H1 (cell line): Measurements from ENCODE around the gene PRKACA. TPM values are rescaled to one million over a fixed set of nuclear protein-coding genes. Genes with fewer than 3 reads are reported as not detected.
"Not testable (repeated sequence)": the region's sequence is repeated elsewhere in the genome, so short reads cannot be mapped to it uniquely, and the experiment has no call there.

Experiments
- CTCF ChIA-PET: fragments of 300-600 bp; sonication (Branson Sonifier 250); formaldehyde crosslinking; loops from one replicate; lab custom pipeline; 2021; ENCODE audit not compliant: partially characterized antibody; lab: Charles Lee
- POLR2A ChIA-PET: fragments of 300-600 bp; sonication (Branson Sonifier 250); formaldehyde crosslinking; loops from one replicate; lab custom pipeline; 2021; ENCODE audit warnings: inconsistent platforms; ENCODE audit not compliant: partially characterized antibody; lab: Charles Lee
- DNase-seq, 2 experiments: peaks; one replicate each; pipeline versions ENCODE4 v3.0.0 to v3.0.0-alpha.2; 2010 to 2022; ENCODE audit warnings: low spot score in 2 of 2, low read depth in 1 of 2, mixed read lengths in 1 of 2
- FAIRE-seq: peaks from 2 replicates; lab custom pipeline; 2011; peaks lifted over from hg19 to GRCh38; lab: Jason Lieb, UNC
- H2AFZ ChIP-seq: 2 replicates; pipeline ENCODE4 v1.8.1; 2012; ENCODE audit warnings: low read length, inconsistent platforms
- H2AK5ac ChIP-seq: 2 replicates; pipeline ENCODE4 v1.6.1; 2013; ENCODE audit warnings: low read depth, low read length
- H2BK120ac ChIP-seq: replicated peaks from 2 replicates; pipeline ENCODE3; 2013; ENCODE audit warnings: low read depth, low read length, inconsistent platforms
- H2BK12ac ChIP-seq: 2 replicates; pipeline ENCODE4 v1.6.1; 2013; ENCODE audit warnings: low read depth, low read length
- H2BK15ac ChIP-seq: 2 replicates; pipeline ENCODE4 v1.6.1; 2013; ENCODE audit warnings: low read length
- H2BK20ac ChIP-seq: 2 replicates; pipeline ENCODE4 v1.6.1; 2013; ENCODE audit warnings: low read length
- H2BK5ac ChIP-seq: 2 replicates; pipeline ENCODE4 v1.6.1; 2013; ENCODE audit warnings: low read depth, low read length
- H3K14ac ChIP-seq: 2 replicates; pipeline ENCODE4 v1.6.1; 2013; ENCODE audit warnings: inconsistent platforms; ENCODE audit not compliant: insufficient read length
- H3K18ac ChIP-seq: 2 replicates; pipeline ENCODE4 v1.6.1; 2013; ENCODE audit warnings: low read length; ENCODE audit errors: extremely low read depth
- H3K23ac ChIP-seq: 2 replicates; pipeline ENCODE4 v1.6.1; 2013; ENCODE audit warnings: inconsistent platforms; ENCODE audit not compliant: insufficient read length
- H3K23me2 ChIP-seq: 2 replicates; pipeline ENCODE4 v1.6.1; 2013; ENCODE audit warnings: low read depth, low read length
- H3K27ac ChIP-seq: 2 replicates; pipeline ENCODE4 v1.6.1; 2011; ENCODE audit warnings: low read depth, low read length, inconsistent platforms
- H3K27me3 ChIP-seq, 4 experiments: replicated peaks in 1 of 4; 1 replicate in 1 of 4; 2 replicates in 3 of 4; pipeline versions ENCODE4 v1.6.1 to v1.8.1; 2011 to 2013; ENCODE audit warnings: low read length in 3 of 4, mild to moderate bottlenecking in 3 of 4, inconsistent platforms in 2 of 4, mixed read lengths in 2 of 4, moderate library complexity in 1 of 4; ENCODE audit not compliant: control insufficient read depth in 3 of 4, insufficient read depth in 3 of 4; ENCODE audit errors: extremely low read depth in 1 of 4
- H3K36me3 ChIP-seq, 4 experiments: 2 replicates each; pipeline versions ENCODE4 v1.6.1 to v1.8.1; 2011 to 2013; ENCODE audit warnings: mild to moderate bottlenecking in 4 of 4, low read length in 3 of 4, moderate library complexity in 2 of 4, control low read depth in 1 of 4, inconsistent platforms in 1 of 4; ENCODE audit not compliant: insufficient read depth in 4 of 4, control insufficient read depth in 2 of 4
- H3K4ac ChIP-seq: replicated peaks from 2 replicates; pipeline ENCODE3; 2013; ENCODE audit warnings: low read length, low read depth, mixed read lengths, inconsistent platforms; ENCODE audit not compliant: insufficient read length
- H3K4me1 ChIP-seq, 4 experiments: replicated peaks in 1 of 4; 1 replicate in 1 of 4; 2 replicates in 3 of 4; pipeline versions ENCODE4 v1.6.1 to v1.8.1; 2011 to 2013; ENCODE audit warnings: low read length in 3 of 4, inconsistent platforms in 2 of 4, mixed read lengths in 1 of 4; ENCODE audit not compliant: insufficient read depth in 4 of 4, control insufficient read depth in 3 of 4
- H3K4me2 ChIP-seq, 2 experiments: 2 replicates each; pipeline versions ENCODE4 v1.6.1 to v1.8.1; 2011 to 2013; ENCODE audit warnings: low read depth in 2 of 2, low read length in 2 of 2, control low read depth in 1 of 2, inconsistent platforms in 1 of 2, mild to moderate bottlenecking in 1 of 2; ENCODE audit not compliant: insufficient read depth in 1 of 2
- H3K4me3 ChIP-seq, 4 experiments: fragments of 200-600, 300-600 bp in 1 of 4; sonication (generic), shearing (Covaris generic), sonication (Bioruptor Twin) in 1 of 4; 2 replicates each; pipeline versions ENCODE4 v1.5.1 to v1.8.1; 2011 to 2016; ENCODE audit warnings: low read length in 4 of 4, low read depth in 3 of 4, control low read depth in 2 of 4, inconsistent platforms in 2 of 4, mild to moderate bottlenecking in 2 of 4, mixed read lengths in 1 of 4, moderate library complexity in 1 of 4; ENCODE audit not compliant: insufficient read depth in 2 of 4; ENCODE audit errors: extremely low read depth in 1 of 4
- H3K56ac ChIP-seq: replicated peaks from 2 replicates; pipeline ENCODE3; 2013; ENCODE audit warnings: low read depth, mild to moderate bottlenecking, mixed read lengths, low read length, inconsistent platforms; ENCODE audit not compliant: insufficient read length
- H3K79me1 ChIP-seq: 2 replicates; pipeline ENCODE4 v1.6.1; 2013; ENCODE audit warnings: low read depth, low read length, control low read depth
- H3K79me2 ChIP-seq, 2 experiments: 2 replicates each; pipeline versions ENCODE4 v1.6.1 to v1.8.1; 2012 to 2013; ENCODE audit warnings: low read length in 2 of 2, mild to moderate bottlenecking in 2 of 2, inconsistent platforms in 1 of 2; ENCODE audit not compliant: insufficient read depth in 2 of 2, control insufficient read depth in 1 of 2
- H3K9ac ChIP-seq, 4 experiments: replicated peaks in 1 of 4; 1 replicate in 1 of 4; 2 replicates in 3 of 4; pipeline versions ENCODE4 v1.6.1 to v1.8.1; 2011 to 2013; ENCODE audit warnings: low read depth in 3 of 4, low read length in 3 of 4, control low read depth in 2 of 4, mild to moderate bottlenecking in 2 of 4, moderate library complexity in 2 of 4, inconsistent platforms in 1 of 4; ENCODE audit errors: extremely low read depth in 1 of 4
- H3K9me3 ChIP-seq, 2 experiments: 2 replicates each; pipeline versions ENCODE4 v1.6.1 to v1.8.1; 2012 to 2013; ENCODE audit warnings: mild to moderate bottlenecking in 2 of 2, moderate library complexity in 2 of 2, control low read depth in 1 of 2, inconsistent platforms in 1 of 2, low read depth in 1 of 2, low read length in 1 of 2, mixed read lengths in 1 of 2; ENCODE audit not compliant: insufficient read depth in 2 of 2
- H4K20me1 ChIP-seq, 2 experiments: replicated peaks in 1 of 2; 2 replicates each; pipeline versions ENCODE3 to v1.8.1; 2011 to 2013; ENCODE audit warnings: inconsistent platforms in 2 of 2, low read length in 2 of 2, mild to moderate bottlenecking in 1 of 2; ENCODE audit not compliant: insufficient read depth in 2 of 2, control insufficient read depth in 1 of 2
- H4K5ac ChIP-seq: 2 replicates; pipeline ENCODE4 v1.6.1; 2013; ENCODE audit warnings: low read length, low read depth, mixed read lengths, inconsistent platforms; ENCODE audit not compliant: insufficient read length
- H4K8ac ChIP-seq: 2 replicates; pipeline ENCODE4 v1.8.0; 2013; ENCODE audit warnings: mild to moderate bottlenecking, moderate library complexity, low read length, inconsistent platforms; ENCODE audit not compliant: insufficient read depth; ENCODE audit errors: extremely low read depth
- H4K91ac ChIP-seq: replicated peaks from 2 replicates; pipeline ENCODE3; 2013; ENCODE audit warnings: low read length, mixed read lengths, inconsistent platforms; ENCODE audit not compliant: insufficient read length
- ATF2 ChIP-seq: IDR thresholded peaks from 2 replicates; pipeline ENCODE4 v1.6.1; 2012; ENCODE audit warnings: low read length, inconsistent platforms
- CTCF ChIP-seq, 3 experiments: IDR thresholded peaks; 1 replicate in 2 of 3; 2 replicates in 1 of 3; pipeline versions ENCODE4 v1.5.1 to v1.6.1; 2011; ENCODE audit warnings: low read length in 3 of 3, mild to moderate bottlenecking in 3 of 3, inconsistent platforms in 2 of 3, low read depth in 1 of 3, moderate library complexity in 1 of 3; ENCODE audit not compliant: insufficient read depth in 1 of 3; ENCODE audit errors: control extremely low read depth in 1 of 3
- EP300 ChIP-seq, 2 experiments: IDR thresholded peaks; 1 replicate in 1 of 2; 2 replicates in 1 of 2; pipeline ENCODE4 v1.6.1; 2011 to 2012; ENCODE audit warnings: low read depth in 2 of 2, low read length in 2 of 2, mild to moderate bottlenecking in 2 of 2, borderline replicate concordance in 1 of 2, inconsistent platforms in 1 of 2, moderate library complexity in 1 of 2
- RAD21 ChIP-seq, 2 experiments: IDR thresholded peaks in 1 of 2; conservative IDR thresholded peaks in 1 of 2; 2 replicates each; pipeline ENCODE4 v1.6.1; 2011; ENCODE audit warnings: low read depth in 2 of 2, low read length in 2 of 2, improper control_type of control experiment in 1 of 2, inconsistent platforms in 1 of 2, mild to moderate bottlenecking in 1 of 2, moderate library complexity in 1 of 2
- WGBS, 2 experiments: shearing (Covaris generic) in 1 of 2; methylation state at CpG; one replicate each; pipeline versions ENCODE4 v1.1.6 to v1.1.7; 2013 to 2015; ENCODE audit warnings: low lambda C conversion rate in 2 of 2, mixed read lengths in 2 of 2, inconsistent platforms in 1 of 2, low coverage in 1 of 2, missing lambda C conversion rate in 1 of 2; ENCODE audit not compliant: insufficient replicate concordance in 2 of 2, insufficient coverage in 1 of 2, insufficient read length in 1 of 2; ENCODE audit errors: extremely low coverage in 1 of 2, missing lambda C conversion rate in 1 of 2; 5-methylcytosine and 5-hydroxymethylcytosine counted together
- polyA plus RNA-seq, 7 experiments: library from polyadenylated mRNA; depleted of rRNA in 3 of 7; stranded (reverse) in 5 of 7; unstranded in 2 of 7; fragments of >200 nt in 5 of 7; fragments of 200-250 nt in 2 of 7; gene quantifications; 1 replicate in 5 of 7; 2 replicates in 1 of 7; 4 replicates in 1 of 7; pipeline versions ENCODE4 v1.2.1 to v1.2.3, GENCODE V29; 2011 to 2013; ENCODE audit warnings: missing spikeins in 2 of 7, mixed read lengths in 2 of 7
- total RNA-seq: library from RNA; stranded (reverse); fragmentation: NEBNext Ultra II Directional; extraction: Animal tissue kit (Norgen Biotek cat#: 25700); gene quantifications from 2 replicates; pipeline ENCODE4 v1.2.1, GENCODE V29; 2021

PRKACA gene
- total and polyA plus RNA-seq, 2 of the 8 experiments (the other 6 are each of a cell fraction or from before 2014, with no cell fraction given), result 14.2 to 48.2 TPM

GRCh38 chr19:14042659-14043608 is 74.6 kb downstream of the PRKACA start:
- peak overlapping the region; percentile 90; the same call in 1 of the 2 replicates for H2AK5ac ChIP-seq
- H3K18ac ChIP-seq, H3K4me3 ChIP-seq, H2AFZ ChIP-seq, H4K20me1 ChIP-seq, H4K5ac ChIP-seq, H3K23ac ChIP-seq, H3K36me3 ChIP-seq, H3K56ac ChIP-seq, H3K4me1 ChIP-seq, H3K79me1 ChIP-seq, H2BK15ac ChIP-seq, H3K23me2 ChIP-seq, H2BK5ac ChIP-seq, H2BK120ac ChIP-seq, H4K91ac ChIP-seq, H3K4me2 ChIP-seq, H3K4ac ChIP-seq, H3K27me3 ChIP-seq, H2BK20ac ChIP-seq, H3K14ac ChIP-seq, H3K79me2 ChIP-seq, H3K9me3 ChIP-seq: not testable (repeated sequence)
- peak overlapping the region; percentile 66; the same call in 1 of the 2 replicates for H4K8ac ChIP-seq
- POLR2A ChIA-PET, result interaction anchor here (0.6 to 1.9 kb wide), 8 partner anchors 14 to 162 kb away, joined by 3 to 6 read pairs (median 4); no protein-coding TSS in a partner anchor
- DNase-seq (peak in 1 of 2 experiments; percentile 75), FAIRE-seq (peak; percentile 99)
- CTCF ChIA-PET, result interaction anchor here (0.6 to 5.0 kb wide), 47 partner anchors 8 to 1077 kb away, joined by 3 to 39 read pairs (median 4); partner anchors contain the start of genes IL27RA, MISP3, PALM3 and PODNL1
- H3K27ac ChIP-seq, result peak overlapping the region; percentile 81
- H2BK12ac ChIP-seq, result peak overlapping the region; percentile 99; the same call in 1 of the 2 replicates
- H3K9ac ChIP-seq, result 0 out of 7 replicates have a peak overlapping the region, but pooled peaks of 2 of the 4 experiments have one; percentile 21 to 36
- TF ChIP-seq CTCF (IDR thresholded peaks at IDR 0.05; ENCODE audit: control extremely low read depth in 1 of 3, insufficient read depth in 1 of 3, low read depth in 1 of 3, low read length in 3 of 3) (peak; percentile 55 to 76 (median 59)), EP300 (IDR thresholded peaks at IDR 0.05; ENCODE audit: borderline replicate concordance in 1 of 2, low read depth in 2 of 2, low read length in 2 of 2) (peak in 1 of 2 experiments; percentile 86; a peak in 2 of 3 replicates), RAD21 (IDR thresholded peaks at IDR 0.05 in 1 of 2, conservative IDR thresholded peaks at IDR 0.05 in 1 of 2; ENCODE audit: low read depth in 2 of 2, low read length in 2 of 2) (peak; percentile 50 to 53), ATF2 (peak; percentile 61; the same call in 1 of the 2 replicates)
- WGBS, 2 experiments, result 77% methylated on average over 19 of the region's 19 CpGs; no CpG with 5 or more reads in 1 of the 2 experiments
